ENCODE measurements around the gene IFFO2.

The IFFO2 gene

GRCh38 chr1:18899363-18900049 lies 57.0 kb downstream of the IFFO2 start:
- peaks cover 15% of the 10 kb centered on the region for H3K4me1 ChIP-seq (ENCODE audit: control insufficient read depth, low read length)
- no peaks in the 10 kb centered on the region for H3K9me2 ChIP-seq (replicated peaks; ENCODE audit: control insufficient read depth, low read length)
- H4K20me1 ChIP-seq (ENCODE audit: control insufficient read depth, insufficient read depth, low read depth, low read length): no peaks in the 10 kb centered on the region
- no peak overlapping the region for H3K27ac ChIP-seq (ENCODE audit: low read depth, low read length)
- no peak overlapping the region for H3K4me3 ChIP-seq (ENCODE audit: low read length)
- H3K27me3 ChIP-seq (ENCODE audit: control insufficient read depth, low read length): peaks cover 26% of the 10 kb centered on the region
- H3K4me2 ChIP-seq (ENCODE audit: low read length): no peak overlapping the region
- TF ChIP-seq CTCF (IDR thresholded peaks at IDR 0.05; ENCODE audit: low read depth, low read length, poor library complexity, severe bottlenecking) (no peak), EZH2phosphoT487 (IDR thresholded peaks at IDR 0.05; ENCODE audit: borderline replicate concordance, low read length) (no peak)
- no peaks in the 10 kb centered on the region for H3F3A ChIP-seq (ENCODE audit: control insufficient read depth, insufficient read depth)
- H3K79me2 ChIP-seq (ENCODE audit: control insufficient read depth, low read length): no peaks in the 10 kb centered on the region
- H3K36me3 ChIP-seq (ENCODE audit: control insufficient read depth, low read length): no peaks in the 10 kb centered on the region
- no peaks in the 10 kb centered on the region for H3K9me3 ChIP-seq (ENCODE audit: control insufficient read depth, insufficient read depth, low read length)

GRCh38 chr1:18898567-18898966 lies 57.9 kb downstream of the IFFO2 start:
- H3K4me3 ChIP-seq (ENCODE audit: low read length): no peak overlapping the region
- H3K9me3 ChIP-seq (ENCODE audit: control insufficient read depth, insufficient read depth, low read length): no peaks in the 10 kb centered on the region
- no peaks in the 10 kb centered on the region for H3K9me2 ChIP-seq (replicated peaks; ENCODE audit: control insufficient read depth, low read length)
- no peak overlapping the region for H3K4me2 ChIP-seq (ENCODE audit: low read length)
- no peak for TF ChIP-seq CTCF (IDR thresholded peaks at IDR 0.05; ENCODE audit: low read depth, low read length, poor library complexity, severe bottlenecking)
- TF ChIP-seq EZH2phosphoT487 (IDR thresholded peaks at IDR 0.05; ENCODE audit: borderline replicate concordance, low read length): no peak
- no peaks in the 10 kb centered on the region for H3F3A ChIP-seq (ENCODE audit: control insufficient read depth, insufficient read depth)
- no peak overlapping the region for H3K27ac ChIP-seq (ENCODE audit: low read depth, low read length)
- peaks cover 15% of the 10 kb centered on the region for H3K4me1 ChIP-seq (ENCODE audit: control insufficient read depth, low read length)
- H3K36me3 ChIP-seq (ENCODE audit: control insufficient read depth, low read length): no peaks in the 10 kb centered on the region
- H4K20me1 ChIP-seq (ENCODE audit: control insufficient read depth, insufficient read depth, low read depth, low read length): no peaks in the 10 kb centered on the region
- no peaks in the 10 kb centered on the region for H3K79me2 ChIP-seq (ENCODE audit: control insufficient read depth, low read length)
- peaks cover 24% of the 10 kb centered on the region for H3K27me3 ChIP-seq (ENCODE audit: control insufficient read depth, low read length)

GRCh38 chr1:18895317-18895716 lies 61.2 kb downstream of the IFFO2 start:
- TF ChIP-seq EZH2phosphoT487 (IDR thresholded peaks at IDR 0.05; ENCODE audit: borderline replicate concordance, low read length): no peak
- TF ChIP-seq CTCF (IDR thresholded peaks at IDR 0.05; ENCODE audit: low read depth, low read length, poor library complexity, severe bottlenecking): no peak
- no peaks in the 10 kb centered on the region for H3K36me3 ChIP-seq (ENCODE audit: control insufficient read depth, low read length)
- no peaks in the 10 kb centered on the region for H3K9me3 ChIP-seq (ENCODE audit: control insufficient read depth, insufficient read depth, low read length)
- H3K27ac ChIP-seq (ENCODE audit: low read depth, low read length): no peak overlapping the region
- H3F3A ChIP-seq (ENCODE audit: control insufficient read depth, insufficient read depth): no peaks in the 10 kb centered on the region
- H4K20me1 ChIP-seq (ENCODE audit: control insufficient read depth, insufficient read depth, low read depth, low read length): no peaks in the 10 kb centered on the region
- no peak overlapping the region for H3K4me2 ChIP-seq (ENCODE audit: low read length)
- H3K4me1 ChIP-seq (ENCODE audit: control insufficient read depth, low read length): no peaks in the 10 kb centered on the region
- H3K79me2 ChIP-seq (ENCODE audit: control insufficient read depth, low read length): no peaks in the 10 kb centered on the region
- H3K4me3 ChIP-seq (ENCODE audit: low read length): no peak overlapping the region
- no peaks in the 10 kb centered on the region for H3K9me2 ChIP-seq (replicated peaks; ENCODE audit: control insufficient read depth, low read length)
- H3K27me3 ChIP-seq (ENCODE audit: control insufficient read depth, low read length): no peaks in the 10 kb centered on the region

Measured in DOHH2 (cell line).